HG03060 (cell line): ENCODE data around the gene RPL4.
"Not testable (repeated sequence)": the region's sequence is repeated elsewhere in the genome, so short reads cannot be mapped to it uniquely, and the experiment has no call there.

Experiments
- ATAC-seq: cut with Tn5 transposase; IDR thresholded peaks from one replicate; pipeline ENCODE4 v1.9.1; 2021; ENCODE audit warnings: low read depth, moderate number of reproducible peaks; ENCODE audit not compliant: unreplicated experiment

The RPL4 gene

GRCh38 chr15:66494262-66494661, 10.4 kb downstream of the RPL4 start:
- no peak for ATAC-seq

DNA sequence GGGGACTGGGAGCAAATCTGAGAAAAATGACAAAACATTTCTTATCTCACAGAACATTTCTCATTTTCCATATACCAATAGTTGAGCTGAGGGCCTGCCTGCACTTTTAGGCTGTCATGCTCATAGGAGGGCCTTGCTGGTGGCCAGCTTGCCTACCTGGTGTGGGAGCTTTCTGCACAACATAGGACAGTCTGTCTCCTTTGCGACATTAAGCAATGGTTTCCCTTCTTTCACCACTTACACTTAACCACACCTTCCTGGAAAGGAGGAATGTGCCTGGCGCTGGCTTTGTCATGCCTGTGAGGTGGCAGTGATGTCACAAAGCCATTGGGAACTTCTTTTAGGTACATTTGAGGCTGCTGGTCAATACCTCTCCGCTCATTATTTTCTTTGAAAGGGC, 12.8 kb downstream of the RPL4 start:
- no peak for ATAC-seq

GRCh38 chr15:66489179-66489791, 15.4 kb downstream of the RPL4 start:
- no peak for ATAC-seq

DNA sequence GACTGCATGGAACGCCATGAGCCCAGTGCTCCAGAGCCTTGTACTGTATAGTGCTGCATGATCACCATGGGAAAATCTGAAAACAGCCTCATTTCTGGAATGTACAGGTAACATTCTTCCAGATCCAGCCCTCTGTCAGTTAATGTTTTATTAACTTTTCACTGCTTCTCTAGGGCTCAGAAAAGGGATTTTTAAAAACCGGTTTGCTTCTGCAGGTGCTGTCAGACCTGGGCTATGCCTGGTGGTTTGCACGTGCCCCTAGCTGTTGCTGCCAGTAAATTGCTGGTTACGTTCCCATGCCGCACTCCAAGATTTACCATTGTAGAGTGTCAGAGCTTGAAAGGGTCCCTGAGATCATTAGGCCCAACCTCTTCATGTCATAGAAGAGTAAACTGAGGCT, 16.1 kb downstream of the RPL4 start:
- no peak for ATAC-seq

GRCh38 chr15:66486887-66487286, 17.8 kb downstream of the RPL4 start:
- ATAC-seq = no peak

- no peak for ATAC-seq
Observed at GRCh38 chr15:66484539-66485112, 20.0 kb downstream of the RPL4 start.

- no peak for ATAC-seq
Observed at GRCh38 chr15:66483131-66483566, 21.5 kb downstream of the RPL4 start.

- no peak for ATAC-seq
Observed at GRCh38 chr15:66482539-66482938, 22.1 kb downstream of the RPL4 start.

DNA sequence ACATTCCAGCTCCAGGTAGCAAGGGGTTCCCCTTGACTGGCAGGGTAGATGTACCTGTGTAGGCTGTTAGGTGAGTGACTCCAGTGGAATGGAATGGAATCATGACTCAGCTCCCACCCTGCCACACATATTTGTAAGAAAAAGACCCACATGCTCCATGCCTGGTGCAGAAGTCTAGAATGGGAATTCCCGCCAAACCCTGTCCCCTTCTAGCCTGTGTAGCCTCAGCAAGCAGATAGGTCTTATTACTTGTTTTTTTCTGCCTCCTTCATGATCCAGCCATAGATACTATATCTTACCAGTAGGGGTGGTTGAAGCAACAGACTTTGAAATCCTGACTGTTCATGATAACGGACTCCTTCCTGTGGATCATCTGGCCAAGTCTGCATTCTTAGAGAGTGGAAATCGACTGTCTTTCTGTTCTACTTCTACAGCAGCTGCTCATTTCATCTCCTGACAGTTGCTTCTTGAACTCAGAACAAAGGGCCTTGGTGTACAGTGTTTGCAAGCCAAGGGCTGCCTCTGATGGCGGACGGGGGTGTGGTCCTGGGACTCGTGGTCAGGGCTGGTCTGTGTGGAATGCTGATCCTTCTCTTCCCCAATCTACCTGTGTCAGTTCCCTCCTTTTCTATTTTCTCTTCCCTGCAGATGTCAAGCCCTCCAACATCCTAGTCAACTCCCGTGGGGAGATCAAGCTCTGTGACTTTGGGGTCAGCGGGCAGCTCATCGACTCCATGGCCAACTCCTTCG, 23.4 kb downstream of the RPL4 start:
- ATAC-seq = no peak

GRCh38 chr15:66480267-66480666, 24.4 kb downstream of the RPL4 start:
- ATAC-seq = no peak

DNA sequence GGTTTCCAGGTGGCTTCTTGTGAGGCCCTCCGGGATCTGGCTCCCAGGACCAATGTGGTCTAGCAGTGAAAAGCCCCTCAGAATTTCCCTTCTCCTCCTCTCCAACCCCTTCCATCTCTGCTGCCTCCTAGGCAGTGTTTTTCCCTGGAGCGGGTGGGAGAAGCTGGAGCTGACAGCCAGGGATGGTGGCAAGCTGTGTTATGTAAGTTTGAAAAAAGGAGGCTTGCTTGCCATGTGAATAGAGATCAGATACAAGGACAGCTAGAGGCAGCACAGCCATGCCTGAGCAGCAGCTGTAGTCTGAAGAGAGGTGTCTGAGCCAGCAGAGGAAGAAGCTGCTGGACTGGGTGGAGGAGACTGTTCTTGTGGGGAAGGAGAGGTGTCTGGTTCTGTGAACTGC, 27.6 kb downstream of the RPL4 start:
- no peak for ATAC-seq

DNA sequence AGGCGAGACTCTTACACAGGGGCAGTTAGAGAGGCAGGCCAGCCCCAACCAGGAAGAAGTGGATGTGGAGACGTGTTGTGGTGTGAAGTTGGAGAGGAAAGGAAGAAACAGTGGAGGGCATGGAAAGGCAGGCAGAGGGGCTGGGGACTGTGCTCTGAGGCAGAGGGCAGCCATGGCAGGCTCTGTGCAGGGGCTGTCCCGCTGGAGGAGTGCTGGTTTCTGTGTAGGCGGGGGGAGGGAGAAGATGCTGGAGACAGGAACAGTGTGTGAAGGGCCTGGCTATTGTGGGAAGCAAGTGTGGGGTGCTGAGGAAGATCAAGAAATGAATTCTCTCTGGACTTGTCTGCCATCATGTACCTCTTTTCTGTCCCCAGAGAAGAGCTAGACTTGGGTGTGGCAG, 28.1 kb downstream of the RPL4 start:
- no peak for ATAC-seq

GRCh38 chr15:66474963-66475362, 29.7 kb downstream of the RPL4 start:
- no peak for ATAC-seq

GRCh38 chr15:66474135-66474534, 30.5 kb downstream of the RPL4 start:
- ATAC-seq = no peak

- peak; percentile 67 for ATAC-seq
Observed at GRCh38 chr15:66472176-66472999, 32.3 kb downstream of the RPL4 start.

DNA sequence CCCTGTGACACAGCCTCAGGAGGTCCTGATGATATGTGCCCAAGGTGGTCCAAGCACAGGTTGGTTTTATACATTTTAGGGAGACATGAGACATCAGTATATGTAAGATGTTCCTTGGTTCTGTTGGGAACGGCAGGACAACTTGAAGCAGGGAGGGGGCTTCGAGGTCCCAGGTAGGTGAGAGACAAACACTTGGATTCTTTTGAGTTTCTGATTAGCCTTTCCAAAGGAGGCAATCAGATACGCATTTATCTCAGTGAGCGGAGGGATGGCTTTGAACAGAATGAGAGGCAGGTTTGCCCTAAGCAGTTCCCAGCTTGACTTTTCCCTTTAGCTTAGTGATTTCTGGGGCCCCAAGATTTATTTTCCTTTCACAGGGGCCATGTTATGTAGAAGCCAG, 33.8 kb downstream of the RPL4 start:
- not testable (repeated sequence) for ATAC-seq

GRCh38 chr15:66467162-66468040, 37.3 kb downstream of the RPL4 start:
- ATAC-seq = not testable (repeated sequence)

DNA sequence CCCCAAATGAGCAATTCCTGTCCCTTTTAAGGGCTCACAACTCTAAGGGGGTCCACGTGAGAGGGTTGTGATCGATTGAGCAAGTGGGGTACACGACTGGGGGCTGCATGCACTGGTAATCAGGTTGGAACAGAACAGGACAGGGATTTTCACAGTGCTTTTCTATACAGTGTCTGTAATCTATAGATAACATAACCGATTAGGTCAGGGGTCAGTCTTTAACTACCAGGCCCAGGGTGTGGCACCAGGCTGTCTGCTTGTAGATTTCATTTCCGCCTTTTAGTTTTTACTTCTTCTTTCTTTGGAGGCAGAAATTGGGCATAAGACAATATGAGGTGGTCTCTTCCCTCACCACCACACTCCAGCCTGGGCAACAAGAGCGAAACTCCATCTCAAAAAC, 39.4 kb downstream of the RPL4 start:
- not testable (repeated sequence) for ATAC-seq

GRCh38 chr15:66462627-66463026, 42.0 kb downstream of the RPL4 start:
- ATAC-seq = no peak

DNA sequence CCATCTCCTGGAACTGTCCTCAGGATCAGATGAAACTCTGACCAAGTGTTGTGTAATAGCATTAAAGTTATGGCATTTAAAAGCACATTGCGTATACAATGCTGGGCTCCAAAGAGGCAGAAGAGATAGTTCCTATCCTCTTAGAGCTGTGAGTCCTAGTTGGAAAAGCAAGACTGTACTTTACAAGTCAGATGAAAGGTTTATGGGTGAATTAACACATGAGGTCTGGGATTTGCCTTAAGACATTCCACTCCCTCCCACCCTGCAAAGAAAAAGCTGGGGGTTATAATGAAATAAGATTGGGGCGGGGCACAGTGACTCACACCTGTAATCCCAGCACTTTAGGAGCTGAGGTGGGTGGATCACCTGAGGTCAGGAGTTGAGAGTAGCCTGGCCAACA, 42.7 kb downstream of the RPL4 start:
- ATAC-seq = no peak
